HCT116 (cell line): ENCODE measurements around the gene ARCN1.

ENCODE experiments used
- EGR1 ChIP-seq: IDR thresholded peaks from 2 replicates; pipeline ENCODE4 v1.6.1; 2012; ENCODE audit warnings: low read depth
- ELF1 ChIP-seq: IDR thresholded peaks from 2 replicates; pipeline ENCODE4 v1.6.1; 2012; ENCODE audit warnings: low read depth, borderline replicate concordance
- EZH2 ChIP-seq: fragments of 200-600 bp; sonication (generic); IDR thresholded peaks from 2 replicates; pipeline ENCODE4 v1.6.1; 2017; ENCODE audit warnings: antibody characterized with exemption, mixed run types
- EZH2phosphoT487 ChIP-seq: fragments of 200-600 bp; IDR thresholded peaks from 2 replicates; pipeline ENCODE4 v1.6.1; 2018; ENCODE audit warnings: antibody characterized with exemption, borderline replicate concordance
- POLR2A ChIP-seq: IDR thresholded peaks from 2 replicates; pipeline ENCODE4 v1.7.0; 2011; ENCODE audit warnings: borderline replicate concordance; ENCODE audit not compliant: insufficient read depth, insufficient read length; ENCODE audit errors: extremely low read depth
- SIN3A ChIP-seq: IDR thresholded peaks from 2 replicates; pipeline ENCODE4 v1.6.1; 2012; ENCODE audit warnings: low read depth
- SP1 ChIP-seq: IDR thresholded peaks from 2 replicates; pipeline ENCODE4 v1.6.1; 2012; ENCODE audit warnings: low read depth
- ZFX ChIP-seq: fragments of 450-650 bp; IDR thresholded peaks from 2 replicates; pipeline ENCODE4 v1.6.1; 2017
- TF ChIP-seq, protein P1 (sequence below), 3 experiments: fragments of 200-600 bp in 1 of 3; sonication (generic) in 1 of 3; IDR thresholded peaks in 2 of 3; conservative IDR thresholded peaks in 1 of 3; 2 replicates each; pipeline ENCODE4 v1.5.1; 2012 to 2017; ENCODE audit warnings: low read depth in 2 of 3, low read length in 2 of 3, antibody characterized with exemption in 1 of 3, borderline replicate concordance in 1 of 3, control low read depth in 1 of 3, mild to moderate bottlenecking in 1 of 3, mixed read lengths in 1 of 3, mixed run types in 1 of 3, moderate library complexity in 1 of 3; ENCODE audit not compliant: insufficient read depth in 1 of 3
- TF ChIP-seq, protein P2 (sequence below): IDR thresholded peaks from 2 replicates; pipeline ENCODE4 v1.6.1; 2011; ENCODE audit warnings: mild to moderate bottlenecking, low read length, moderate library complexity; ENCODE audit not compliant: insufficient replicate concordance; ENCODE audit errors: extremely low read depth

DNA sequence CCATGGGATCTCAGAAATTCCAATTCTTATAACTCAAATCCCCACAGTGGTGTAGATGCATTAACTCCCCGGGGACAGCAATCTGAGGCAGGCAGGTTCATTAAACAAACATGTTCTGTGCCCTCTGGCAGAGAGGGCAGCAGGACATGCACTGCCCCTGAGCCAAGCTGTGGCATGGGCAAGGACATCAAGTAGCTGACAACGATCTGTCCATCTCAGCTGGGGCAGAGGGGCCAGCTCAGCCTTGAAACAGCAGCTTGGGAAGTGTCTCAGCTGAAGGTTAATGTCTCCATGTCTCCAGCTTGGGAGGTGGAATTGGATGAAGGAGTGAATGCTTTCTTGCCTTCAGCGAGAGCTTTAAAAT lies 27.6 kb upstream of the ARCN1 start:
- TF ChIP-seq EZH2phosphoT487 (no peak), EZH2 (no peak), SP1 (no peak), EGR1 (no peak), SIN3A (no peak), ELF1 (no peak), ZFX (no peak), POLR2A (no peak)
- TF ChIP-seq, protein P1, sequence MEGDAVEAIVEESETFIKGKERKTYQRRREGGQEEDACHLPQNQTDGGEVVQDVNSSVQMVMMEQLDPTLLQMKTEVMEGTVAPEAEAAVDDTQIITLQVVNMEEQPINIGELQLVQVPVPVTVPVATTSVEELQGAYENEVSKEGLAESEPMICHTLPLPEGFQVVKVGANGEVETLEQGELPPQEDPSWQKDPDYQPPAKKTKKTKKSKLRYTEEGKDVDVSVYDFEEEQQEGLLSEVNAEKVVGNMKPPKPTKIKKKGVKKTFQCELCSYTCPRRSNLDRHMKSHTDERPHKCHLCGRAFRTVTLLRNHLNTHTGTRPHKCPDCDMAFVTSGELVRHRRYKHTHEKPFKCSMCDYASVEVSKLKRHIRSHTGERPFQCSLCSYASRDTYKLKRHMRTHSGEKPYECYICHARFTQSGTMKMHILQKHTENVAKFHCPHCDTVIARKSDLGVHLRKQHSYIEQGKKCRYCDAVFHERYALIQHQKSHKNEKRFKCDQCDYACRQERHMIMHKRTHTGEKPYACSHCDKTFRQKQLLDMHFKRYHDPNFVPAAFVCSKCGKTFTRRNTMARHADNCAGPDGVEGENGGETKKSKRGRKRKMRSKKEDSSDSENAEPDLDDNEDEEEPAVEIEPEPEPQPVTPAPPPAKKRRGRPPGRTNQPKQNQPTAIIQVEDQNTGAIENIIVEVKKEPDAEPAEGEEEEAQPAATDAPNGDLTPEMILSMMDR (IDR thresholded peaks at IDR 0.05 in 2 of 3, conservative IDR thresholded peaks at IDR 0.05 in 1 of 3; ENCODE audit: borderline replicate concordance in 1 of 3, insufficient read depth in 1 of 3, low read depth in 2 of 3, low read length in 2 of 3): no peak
- TF ChIP-seq, protein P2, sequence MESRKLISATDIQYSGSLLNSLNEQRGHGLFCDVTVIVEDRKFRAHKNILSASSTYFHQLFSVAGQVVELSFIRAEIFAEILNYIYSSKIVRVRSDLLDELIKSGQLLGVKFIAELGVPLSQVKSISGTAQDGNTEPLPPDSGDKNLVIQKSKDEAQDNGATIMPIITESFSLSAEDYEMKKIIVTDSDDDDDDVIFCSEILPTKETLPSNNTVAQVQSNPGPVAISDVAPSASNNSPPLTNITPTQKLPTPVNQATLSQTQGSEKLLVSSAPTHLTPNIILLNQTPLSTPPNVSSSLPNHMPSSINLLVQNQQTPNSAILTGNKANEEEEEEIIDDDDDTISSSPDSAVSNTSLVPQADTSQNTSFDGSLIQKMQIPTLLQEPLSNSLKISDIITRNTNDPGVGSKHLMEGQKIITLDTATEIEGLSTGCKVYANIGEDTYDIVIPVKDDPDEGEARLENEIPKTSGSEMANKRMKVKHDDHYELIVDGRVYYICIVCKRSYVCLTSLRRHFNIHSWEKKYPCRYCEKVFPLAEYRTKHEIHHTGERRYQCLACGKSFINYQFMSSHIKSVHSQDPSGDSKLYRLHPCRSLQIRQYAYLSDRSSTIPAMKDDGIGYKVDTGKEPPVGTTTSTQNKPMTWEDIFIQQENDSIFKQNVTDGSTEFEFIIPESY: no peak
